HG02938 (cell line): ENCODE data around the gene MGAT5.
"Not testable (repeated sequence)": the region's sequence is repeated elsewhere in the genome, so short reads cannot be mapped to it uniquely, and the experiment has no call there.

Experiments
- ATAC-seq: cut with Tn5 transposase; IDR thresholded peaks from one replicate; pipeline ENCODE4 v1.9.1; 2021; ENCODE audit warnings: mild to moderate bottlenecking, moderate library complexity; ENCODE audit not compliant: unreplicated experiment

Gene MGAT5

GRCh38 chr2:134276381-134277172, 22.7 kb downstream of the MGAT5 start:
- no peak for ATAC-seq

DNA sequence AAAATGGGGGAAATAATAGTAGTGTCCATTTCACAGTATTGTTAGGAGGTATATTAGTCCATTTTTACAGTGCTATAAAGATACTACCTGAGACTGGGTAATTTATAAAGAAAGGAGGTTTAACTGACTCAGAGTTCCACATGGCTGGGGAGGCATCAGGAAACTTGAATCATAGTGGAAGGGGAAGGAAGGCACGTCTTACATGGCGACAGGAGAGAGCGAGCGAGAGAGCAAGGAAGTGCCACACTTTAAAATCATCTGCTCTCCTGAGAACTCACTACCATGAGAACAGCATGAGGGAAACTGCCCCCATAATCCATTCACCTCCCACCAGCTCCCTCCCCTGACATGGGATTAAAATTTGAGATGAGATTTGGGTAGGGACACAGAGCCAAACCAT, 23.4 kb downstream of the MGAT5 start:
- ATAC-seq, result no peak

GRCh38 chr2:134278553-134278952, 24.7 kb downstream of the MGAT5 start:
- no peak for ATAC-seq

GRCh38 chr2:134279417-134279816, 25.5 kb downstream of the MGAT5 start:
- ATAC-seq, result no peak

- no peak for ATAC-seq
These were observed 26.4 kb downstream of the MGAT5 start for GRCh38 chr2:134280231-134280630.

- no peak for ATAC-seq
These were observed 26.9 kb downstream of the MGAT5 start for GRCh38 chr2:134280726-134281125.

DNA sequence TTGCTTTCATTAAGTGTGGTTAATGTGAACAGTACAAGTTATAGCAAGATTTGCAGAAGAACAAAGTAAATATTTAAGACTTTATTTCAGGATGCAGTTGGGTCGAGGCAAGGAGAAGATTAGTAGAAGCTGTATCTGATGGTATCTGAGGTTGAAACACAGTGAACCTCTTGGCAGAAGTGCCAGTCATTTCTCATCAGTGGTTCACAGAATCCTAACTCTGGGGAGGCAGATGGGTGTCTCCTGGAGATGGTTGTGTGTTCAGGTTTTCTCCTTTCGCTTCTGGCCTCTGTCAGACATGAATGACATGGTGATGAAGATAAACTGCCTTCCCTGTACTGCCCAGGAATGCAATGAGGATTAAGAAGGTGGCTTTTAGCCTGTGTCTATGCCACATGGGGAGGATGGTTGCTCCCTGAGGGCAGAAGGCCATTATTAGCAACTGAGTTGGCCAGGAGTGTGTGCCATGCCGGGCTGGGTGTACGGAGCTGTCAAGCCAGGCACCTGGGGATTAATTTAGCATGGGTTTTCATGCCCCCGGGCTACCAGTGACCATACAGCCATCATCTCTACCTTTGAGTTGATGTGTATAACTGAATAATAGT, 28.0 kb downstream of the MGAT5 start:
- ATAC-seq, result no peak

- ATAC-seq, result peak; percentile 92
These were observed 28.9 kb downstream of the MGAT5 start for GRCh38 chr2:134282629-134283400.

DNA sequence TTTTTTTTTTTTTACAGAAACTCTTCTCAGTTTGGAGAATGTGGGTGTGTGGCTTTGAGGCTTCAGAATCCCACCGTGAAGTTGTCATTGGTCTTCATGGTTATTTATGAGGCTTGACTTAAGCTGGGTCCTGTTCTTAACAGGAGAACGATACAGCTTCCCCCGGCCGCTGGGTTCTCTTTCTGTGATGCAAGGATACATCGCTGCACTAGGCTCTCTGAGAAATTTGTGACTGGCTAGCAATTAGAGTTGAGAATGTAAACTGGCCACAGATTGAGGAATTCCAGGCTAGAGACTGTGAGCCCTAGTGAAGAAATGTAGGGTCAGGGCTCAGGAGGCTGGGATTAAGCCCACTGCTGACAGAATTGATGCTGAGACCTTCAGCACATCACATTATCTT, 29.8 kb downstream of the MGAT5 start:
- no peak for ATAC-seq

- no peak for ATAC-seq
These were observed 30.3 kb downstream of the MGAT5 start for GRCh38 chr2:134284119-134284670.

- peak; percentile 41 for ATAC-seq
These were observed 33.5 kb downstream of the MGAT5 start for GRCh38 chr2:134287323-134287722.

DNA sequence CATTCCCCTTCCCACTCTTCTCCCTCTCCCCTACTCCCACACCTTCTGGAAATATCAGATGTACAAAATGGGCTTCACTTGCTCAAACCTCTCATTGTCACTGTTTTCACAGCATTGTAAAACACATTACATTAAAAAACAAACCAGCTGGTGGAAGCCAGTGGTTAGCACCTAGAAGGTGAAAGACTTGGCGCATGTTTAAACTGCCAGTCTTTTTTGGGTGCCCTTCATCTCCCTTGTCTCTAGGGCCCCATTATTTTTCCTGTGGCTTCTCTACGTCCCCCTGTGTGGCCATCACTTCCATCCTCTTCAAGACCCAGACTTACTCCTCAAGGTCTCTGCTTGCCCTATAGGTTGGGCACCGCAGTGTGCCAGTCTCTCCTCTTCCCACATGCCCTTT, 34.9 kb downstream of the MGAT5 start:
- ATAC-seq, result no peak

DNA sequence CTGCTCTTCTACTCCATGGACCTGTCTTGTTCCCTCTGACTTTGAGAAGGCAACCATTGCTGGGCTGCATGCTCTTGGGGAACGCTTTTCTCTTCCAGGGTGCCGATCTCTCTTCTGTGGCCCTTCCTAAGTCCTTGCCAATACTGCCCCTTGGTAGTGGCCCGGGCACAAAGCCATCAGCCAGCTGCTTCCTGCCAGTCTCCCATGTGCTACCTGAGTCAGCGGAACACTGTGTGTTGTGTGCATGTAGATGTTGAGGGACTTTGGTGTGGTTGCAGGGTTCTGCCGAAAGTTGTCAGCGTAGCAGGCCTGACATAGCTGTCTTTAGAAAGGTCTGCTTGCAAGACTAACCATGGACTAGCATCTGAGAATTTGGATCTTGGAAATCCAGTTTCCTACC, 35.4 kb downstream of the MGAT5 start:
- no peak for ATAC-seq

- ATAC-seq, result no peak
These were observed 36.5 kb downstream of the MGAT5 start for GRCh38 chr2:134290358-134290757.

DNA sequence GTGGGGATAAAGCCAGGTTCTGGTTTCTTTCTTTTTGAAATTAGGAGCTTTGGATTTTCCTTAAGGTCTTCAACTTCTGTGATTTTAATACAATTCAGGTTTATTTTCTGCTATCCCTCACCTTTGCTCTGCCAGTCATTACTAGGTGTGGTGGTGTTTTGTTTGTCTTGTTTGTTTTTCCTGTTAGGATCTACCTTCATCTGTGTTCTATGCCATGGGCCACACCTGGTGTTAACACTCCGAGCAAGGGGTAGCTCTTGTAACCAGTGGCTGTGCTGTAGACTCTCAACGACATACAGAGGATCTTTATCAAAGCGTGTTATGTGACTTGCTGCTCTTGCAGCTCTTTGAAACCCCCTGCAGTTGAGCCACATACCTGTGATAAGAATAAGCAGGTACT, 38.6 kb downstream of the MGAT5 start:
- no peak for ATAC-seq

GRCh38 chr2:134293719-134294537, 40.1 kb downstream of the MGAT5 start:
- no peak for ATAC-seq

DNA sequence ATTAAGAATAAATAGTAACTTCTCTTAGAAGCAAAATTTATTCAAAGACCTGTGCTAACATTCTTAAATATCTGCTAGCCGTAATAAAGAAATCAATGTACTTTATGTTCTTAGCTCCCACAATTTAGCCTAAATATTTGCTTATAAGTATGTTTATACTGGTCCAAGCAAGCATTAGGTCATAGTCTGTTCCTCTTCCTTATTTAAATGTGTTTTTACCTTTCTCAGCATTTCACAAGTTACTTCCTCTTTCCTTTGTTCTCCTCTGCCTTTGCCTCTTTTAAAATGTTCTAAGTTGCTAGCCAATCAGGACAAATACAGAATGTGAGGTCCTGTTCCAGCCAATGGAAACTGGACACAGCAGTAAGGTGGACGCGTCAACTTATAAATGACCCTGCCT, 40.7 kb downstream of the MGAT5 start:
- not testable (repeated sequence) for ATAC-seq

- no peak for ATAC-seq
These were observed 41.6 kb downstream of the MGAT5 start for GRCh38 chr2:134295441-134295840.

- no peak for ATAC-seq
These were observed 42.4 kb downstream of the MGAT5 start for GRCh38 chr2:134296301-134296700.

DNA sequence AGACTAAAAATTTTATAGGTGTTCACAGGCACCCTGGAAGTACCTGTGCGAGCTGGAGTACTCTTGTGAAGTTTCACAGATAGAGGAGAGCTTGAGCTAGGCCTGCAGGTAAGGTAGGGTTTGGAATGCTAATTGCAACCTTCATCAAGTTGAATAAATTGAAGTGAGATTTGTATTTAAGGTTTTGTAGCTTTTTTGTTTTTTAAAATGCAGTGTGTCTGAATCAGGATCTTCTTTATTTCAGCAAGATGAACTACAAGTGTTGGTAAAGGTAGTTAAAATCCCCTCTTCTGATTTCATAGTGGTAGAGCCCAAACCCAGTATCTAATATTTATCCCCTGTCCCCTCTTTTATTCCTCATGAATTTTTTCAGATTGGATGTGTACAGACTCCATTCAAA, 45.5 kb downstream of the MGAT5 start:
- no peak for ATAC-seq

- ATAC-seq, result no peak
These were observed 46.7 kb downstream of the MGAT5 start for GRCh38 chr2:134300585-134300984.
